Measurements from ENCODE around the gene ANK3. TPM values are rescaled to one million over a fixed set of nuclear protein-coding genes. Genes with fewer than 3 reads are reported as not detected.

The ANK3 gene
- total and polyA plus RNA-seq, 2 donors (not counting 3 experiments of a cell fraction or from before 2014, with no cell fraction given) = 0.88 to 8.5 TPM

DNA sequence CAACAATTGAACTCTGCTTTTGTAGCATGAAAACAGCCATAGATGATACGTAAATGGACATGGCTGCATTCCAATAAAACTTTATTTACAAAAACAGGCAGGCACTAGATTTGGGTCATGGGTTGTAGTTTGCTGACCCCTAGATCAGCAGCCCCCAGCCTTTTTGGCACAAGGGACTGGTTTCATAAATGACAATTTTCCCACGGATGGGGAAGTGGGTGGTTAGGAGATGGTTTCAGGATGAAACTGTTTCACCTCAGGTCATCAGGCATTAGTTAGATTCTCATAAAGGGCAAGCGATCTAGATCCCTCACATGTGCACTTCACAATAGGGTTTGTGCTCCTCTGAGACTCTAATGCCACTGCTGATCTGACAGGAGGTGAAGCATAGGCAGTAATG is 16.5 kb upstream of the ANK3 start:
- TF ChIP-seq MAX (IDR thresholded peaks at IDR 0.05; ENCODE audit: insufficient read depth, insufficient read length) (no peak), JUN (IDR thresholded peaks at IDR 0.05; ENCODE audit: borderline replicate concordance, insufficient read depth, insufficient read length, low read depth) (no peak), FOS (IDR thresholded peaks at IDR 0.05; ENCODE audit: borderline replicate concordance, insufficient read depth, low read length) (no peak), EZH2 (IDR thresholded peaks at IDR 0.05; ENCODE audit: borderline replicate concordance, low read depth, low read length, severe bottlenecking) (no peak), MYC (IDR thresholded peaks at IDR 0.05; ENCODE audit: low read depth, low read length) (no peak), GATA2 (IDR thresholded peaks at IDR 0.05; ENCODE audit: insufficient read depth, insufficient read length, low read depth, low read length) (no peak), POLR2A (IDR thresholded peaks at IDR 0.05; ENCODE audit: low read depth, low read length) (no peak), POLR2AphosphoS5 (IDR thresholded peaks at IDR 0.05; ENCODE audit: insufficient read depth, low read depth, low read length) (no peak)
- TF ChIP-seq, protein P1, sequence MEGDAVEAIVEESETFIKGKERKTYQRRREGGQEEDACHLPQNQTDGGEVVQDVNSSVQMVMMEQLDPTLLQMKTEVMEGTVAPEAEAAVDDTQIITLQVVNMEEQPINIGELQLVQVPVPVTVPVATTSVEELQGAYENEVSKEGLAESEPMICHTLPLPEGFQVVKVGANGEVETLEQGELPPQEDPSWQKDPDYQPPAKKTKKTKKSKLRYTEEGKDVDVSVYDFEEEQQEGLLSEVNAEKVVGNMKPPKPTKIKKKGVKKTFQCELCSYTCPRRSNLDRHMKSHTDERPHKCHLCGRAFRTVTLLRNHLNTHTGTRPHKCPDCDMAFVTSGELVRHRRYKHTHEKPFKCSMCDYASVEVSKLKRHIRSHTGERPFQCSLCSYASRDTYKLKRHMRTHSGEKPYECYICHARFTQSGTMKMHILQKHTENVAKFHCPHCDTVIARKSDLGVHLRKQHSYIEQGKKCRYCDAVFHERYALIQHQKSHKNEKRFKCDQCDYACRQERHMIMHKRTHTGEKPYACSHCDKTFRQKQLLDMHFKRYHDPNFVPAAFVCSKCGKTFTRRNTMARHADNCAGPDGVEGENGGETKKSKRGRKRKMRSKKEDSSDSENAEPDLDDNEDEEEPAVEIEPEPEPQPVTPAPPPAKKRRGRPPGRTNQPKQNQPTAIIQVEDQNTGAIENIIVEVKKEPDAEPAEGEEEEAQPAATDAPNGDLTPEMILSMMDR (IDR thresholded peaks at IDR 0.05; ENCODE audit: extremely low read depth in 1 of 2, insufficient read depth in 1 of 2, low read depth in 1 of 2, low read length in 2 of 2) = no peak
- no peak for FAIRE-seq
- Histone ChIP-seq H3K27me3 (ENCODE audit: control insufficient read depth in 2 of 2, insufficient read depth in 2 of 2, low read length in 2 of 2) (no peaks in the 10 kb centered on the region), H3K4me3 (replicated peaks in 1 of 3; ENCODE audit: insufficient read depth in 1 of 3, low read depth in 1 of 3, low read length in 3 of 3) (no peak overlapping the region), H3K4me1 (ENCODE audit: control insufficient read depth, extremely low read depth, insufficient read depth, low read length) (peaks cover 2% of the 10 kb centered on the region), H2AFZ (ENCODE audit: low read depth, low read length) (no peak overlapping the region), H3K9ac (replicated peaks; ENCODE audit: extremely low read depth, insufficient read depth, low read length) (no peak overlapping the region), H3K9me3 (replicated peaks; ENCODE audit: control insufficient read depth, insufficient read depth, low read length) (no peaks in the 10 kb centered on the region), H3K79me2 (ENCODE audit: control insufficient read depth, insufficient read depth, low read length) (no peaks in the 10 kb centered on the region), H3K27ac (ENCODE audit: insufficient read depth, low read depth, low read length) (no peak overlapping the region), H4K20me1 (replicated peaks; ENCODE audit: control insufficient read depth, extremely low read depth, insufficient read depth, low read length) (no peaks in the 10 kb centered on the region), H3K36me3 (ENCODE audit: control insufficient read depth in 2 of 2, extremely low read depth in 1 of 2, insufficient read depth in 2 of 2, low read length in 2 of 2) (no peaks in the 10 kb centered on the region), H3K4me2 (ENCODE audit: insufficient read depth, low read length) (no peak overlapping the region), H3K9me1 (replicated peaks; ENCODE audit: control insufficient read depth, extremely low read depth, insufficient read depth, low read length) (no peaks in the 10 kb centered on the region)
- POLR2A ChIA-PET = no interaction called here
- DNase-seq (ENCODE audit: low read depth, low spot score) = no peak
- BruUV-seq (replicated peaks) = no TSS peak
- intact Hi-C loops (cut with micrococcal nuclease) (no loop called here), dilution Hi-C loops (cut with MboI; ENCODE audit: extremely low pct_ligation_motif_present, low sequenced_read_pairs) (no loop called here)
- CTCF ChIA-PET = no interaction called here
